Thyroid gland (tissue), 4 donors: Measurements from ENCODE around the gene HES3.

Experiments used
- CTCF ChIP-seq, 6 experiments: fragments of 200-600 bp in 3 of 6; fragments of 450-650 bp in 3 of 6; sonication (generic) in 3 of 6; IDR thresholded peaks; one replicate each; pipeline ENCODE4 v1.5.1; 2016 to 2019; ENCODE audit warnings: antibody characterized with exemption in 6 of 6, mild to moderate bottlenecking in 2 of 6, inconsistent platforms in 1 of 6, moderate library complexity in 1 of 6
- POLR2A ChIP-seq, 2 donors: fragments of 450-650 bp; IDR thresholded peaks; one replicate each; pipeline ENCODE4 v1.6.1; 2017; ENCODE audit warnings: antibody characterized with exemption in 2 of 2, mild to moderate bottlenecking in 2 of 2, moderate library complexity in 1 of 2

- TF ChIP-seq CTCF (IDR thresholded peaks at IDR 0.05) (no peak), POLR2A (IDR thresholded peaks at IDR 0.05) (no peak)
These were observed 34.3 kb downstream of the HES3 start for GRCh38 chr1:6278263-6278662.
